Esophagus squamous epithelium (tissue), 4 donors: ENCODE results near the gene MXD1.

Source experiments
- POLR2A ChIP-seq, 4 donors: fragments of 450-650 bp; IDR thresholded peaks; one replicate each; pipeline ENCODE4 v1.6.1; 2017; ENCODE audit warnings: antibody characterized with exemption in 4 of 4, mild to moderate bottlenecking in 4 of 4, moderate library complexity in 3 of 4
- TF ChIP-seq, protein P1 (sequence below), 6 experiments: fragments of 450-650 bp in 4 of 6; fragments of 200-600 bp in 2 of 6; sonication (generic) in 2 of 6; IDR thresholded peaks; one replicate each; pipeline ENCODE4 v1.5.1; 2016 to 2019; ENCODE audit warnings: antibody characterized with exemption in 6 of 6, mild to moderate bottlenecking in 4 of 6, moderate library complexity in 4 of 6

DNA sequence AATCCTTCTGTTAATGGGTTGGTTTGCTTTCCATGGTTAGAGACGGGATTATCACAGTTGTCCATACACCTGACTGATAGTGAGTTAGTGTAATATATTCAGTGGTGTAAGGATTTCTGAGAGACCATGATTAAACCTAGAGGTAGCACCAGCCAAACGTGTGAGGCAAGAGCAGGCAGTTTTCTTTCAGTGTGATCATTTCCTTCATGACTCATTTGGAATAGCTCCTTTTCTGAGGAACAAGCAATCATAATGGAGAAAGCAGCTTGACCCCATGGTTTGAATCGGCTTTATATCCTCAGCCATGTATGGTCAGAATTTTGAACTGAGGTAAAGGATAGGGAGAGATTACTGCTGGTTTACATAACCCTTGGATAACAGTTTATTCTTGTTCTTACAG, 2.9 kb downstream of the MXD1 start:
- TF ChIP-seq, protein P1, sequence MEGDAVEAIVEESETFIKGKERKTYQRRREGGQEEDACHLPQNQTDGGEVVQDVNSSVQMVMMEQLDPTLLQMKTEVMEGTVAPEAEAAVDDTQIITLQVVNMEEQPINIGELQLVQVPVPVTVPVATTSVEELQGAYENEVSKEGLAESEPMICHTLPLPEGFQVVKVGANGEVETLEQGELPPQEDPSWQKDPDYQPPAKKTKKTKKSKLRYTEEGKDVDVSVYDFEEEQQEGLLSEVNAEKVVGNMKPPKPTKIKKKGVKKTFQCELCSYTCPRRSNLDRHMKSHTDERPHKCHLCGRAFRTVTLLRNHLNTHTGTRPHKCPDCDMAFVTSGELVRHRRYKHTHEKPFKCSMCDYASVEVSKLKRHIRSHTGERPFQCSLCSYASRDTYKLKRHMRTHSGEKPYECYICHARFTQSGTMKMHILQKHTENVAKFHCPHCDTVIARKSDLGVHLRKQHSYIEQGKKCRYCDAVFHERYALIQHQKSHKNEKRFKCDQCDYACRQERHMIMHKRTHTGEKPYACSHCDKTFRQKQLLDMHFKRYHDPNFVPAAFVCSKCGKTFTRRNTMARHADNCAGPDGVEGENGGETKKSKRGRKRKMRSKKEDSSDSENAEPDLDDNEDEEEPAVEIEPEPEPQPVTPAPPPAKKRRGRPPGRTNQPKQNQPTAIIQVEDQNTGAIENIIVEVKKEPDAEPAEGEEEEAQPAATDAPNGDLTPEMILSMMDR (IDR thresholded peaks at IDR 0.05) = no peak
- peak in 1 of 4 donors; percentile 25 for TF ChIP-seq POLR2A (IDR thresholded peaks at IDR 0.05)
